WERI-Rb-1 (cell line): Measurements from ENCODE around the gene RRBP1.
A peak's percentile ranks its signal among the peaks of the same experiment; 100 is the strongest.

Source experiments
- DNase-seq: peaks from one replicate; pipeline ENCODE4 v3.0.0-alpha.2; 2020
- H3K27ac ChIP-seq: fragments of 250-450 bp; sonication (Bioruptor Pico); 2 replicates; pipeline ENCODE4 v1.5.1; 2020; ENCODE audit warnings: mild to moderate bottlenecking, moderate library complexity
- H3K27me3 ChIP-seq: fragments of 250-450 bp; sonication (Bioruptor Pico); 2 replicates; pipeline ENCODE4 v1.5.1; 2021; ENCODE audit warnings: mild to moderate bottlenecking, low read depth, moderate library complexity; ENCODE audit not compliant: insufficient read depth, severe bottlenecking
- H3K36me3 ChIP-seq: fragments of 250-450 bp; sonication (Bioruptor Pico); 2 replicates; pipeline ENCODE4 v1.5.1; 2020; ENCODE audit warnings: mild to moderate bottlenecking, moderate library complexity
- H3K4me3 ChIP-seq: 2 replicates; pipeline ENCODE4 v1.5.1; 2011; ENCODE audit warnings: low read depth, mild to moderate bottlenecking, control low read depth, low read length
- H3K9me3 ChIP-seq: fragments of 250-450 bp; sonication (Bioruptor Pico); 2 replicates; pipeline ENCODE4 v1.5.1; 2021; ENCODE audit warnings: mild to moderate bottlenecking, moderate library complexity; ENCODE audit not compliant: severe bottlenecking
- CTCF ChIP-seq: IDR thresholded peaks from 2 replicates; pipeline ENCODE4 v1.5.1; 2011; ENCODE audit warnings: low read depth, mild to moderate bottlenecking, control low read depth, inconsistent platforms, low read length

RRBP1 gene

GRCh38 chr20:17682889-17683198 lies 802 bp upstream of the RRBP1 start:
- no peaks in the 10 kb centered on the region for H3K27me3 ChIP-seq
- H3K4me3 ChIP-seq = peak overlapping the region; percentile 71
- no peaks in the 10 kb centered on the region; the same call in 1 of the 2 replicates for H3K36me3 ChIP-seq
- no peak overlapping the region; the same call in 1 of the 2 replicates for H3K27ac ChIP-seq
- no peak for TF ChIP-seq CTCF
- DNase-seq = no peak
- peaks cover 8% of the 10 kb centered on the region for H3K9me3 ChIP-seq

GRCh38 chr20:17681726-17682102 lies 328 bp downstream of the RRBP1 start:
- H3K9me3 ChIP-seq = peaks cover 3% of the 10 kb centered on the region
- TF ChIP-seq CTCF = no peak
- peak overlapping the region; percentile 74 for H3K4me3 ChIP-seq
- peak overlapping the region; percentile 64 for H3K27ac ChIP-seq
- H3K36me3 ChIP-seq = no peaks in the 10 kb centered on the region; the same call in 1 of the 2 replicates
- DNase-seq = no peak
- no peaks in the 10 kb centered on the region for H3K27me3 ChIP-seq

- peak; percentile 77 for TF ChIP-seq CTCF
- no peaks in the 10 kb centered on the region; the same call in 1 of the 2 replicates for H3K36me3 ChIP-seq
- no peaks in the 10 kb centered on the region for H3K27me3 ChIP-seq
- peak overlapping the region; percentile 47 for H3K4me3 ChIP-seq
- no peaks in the 10 kb centered on the region for H3K9me3 ChIP-seq
- H3K27ac ChIP-seq = no peak overlapping the region
- peak; percentile 75 for DNase-seq
These were observed 961 bp downstream of the RRBP1 start for GRCh38 chr20:17680836-17681725.

- Histone ChIP-seq H3K27ac (no peak overlapping the region), H3K27me3 (no peaks in the 10 kb centered on the region), H3K4me3 (peak overlapping the region; percentile 30), H3K36me3 (no peaks in the 10 kb centered on the region; the same call in 1 of the 2 replicates), H3K9me3 (no peaks in the 10 kb centered on the region)
- DNase-seq = peak; percentile 43
- no peak for TF ChIP-seq CTCF
These were observed 1.9 kb downstream of the RRBP1 start for GRCh38 chr20:17679941-17680835.

GRCh38 chr20:17678886-17679285 lies 3.2 kb downstream of the RRBP1 start:
- Histone ChIP-seq H3K36me3 (no peaks in the 10 kb centered on the region; the same call in 1 of the 2 replicates), H3K27ac (no peak overlapping the region), H3K27me3 (no peaks in the 10 kb centered on the region), H3K9me3 (no peaks in the 10 kb centered on the region), H3K4me3 (no peak overlapping the region)
- TF ChIP-seq CTCF = no peak
- DNase-seq = no peak
